Measurements from ENCODE around the gene RNPEPL1. TPM values are rescaled to one million over a fixed set of nuclear protein-coding genes. Genes with fewer than 3 reads are reported as not detected.
"Not testable (repeated sequence)": the region's sequence is repeated elsewhere in the genome, so short reads cannot be mapped to it uniquely, and the experiment has no call there.

RNPEPL1 gene
- polyA plus RNA-seq, 1 donor, result 61.8 TPM

GRCh38 chr2:240556553-240557100, 11.7 kb upstream of the RNPEPL1 start:
- Histone ChIP-seq H3K27me3 (ENCODE audit: control insufficient read depth, insufficient read depth, low read length) (no peaks in the 10 kb centered on the region), H3K27ac (ENCODE audit: low read length) (no peak overlapping the region), H3K4me3 (ENCODE audit: low read length) (peak overlapping the region; percentile 31), H3K4me1 (ENCODE audit: control insufficient read depth, insufficient read depth, low read length) (peaks cover 33% of the 10 kb centered on the region), H3K9me3 (ENCODE audit: control insufficient read depth, low read depth, low read length) (no peaks in the 10 kb centered on the region), H3K36me3 (ENCODE audit: control insufficient read depth, insufficient read depth, low read length) (peaks cover 19% of the 10 kb centered on the region)
- peak in 1 of 2 donors; percentile 45 for DNase-seq
- no CpG with 5 or more reads among the region's 9 CpGs for WGBS (ENCODE audit: insufficient coverage, low lambda C conversion rate)

DNA sequence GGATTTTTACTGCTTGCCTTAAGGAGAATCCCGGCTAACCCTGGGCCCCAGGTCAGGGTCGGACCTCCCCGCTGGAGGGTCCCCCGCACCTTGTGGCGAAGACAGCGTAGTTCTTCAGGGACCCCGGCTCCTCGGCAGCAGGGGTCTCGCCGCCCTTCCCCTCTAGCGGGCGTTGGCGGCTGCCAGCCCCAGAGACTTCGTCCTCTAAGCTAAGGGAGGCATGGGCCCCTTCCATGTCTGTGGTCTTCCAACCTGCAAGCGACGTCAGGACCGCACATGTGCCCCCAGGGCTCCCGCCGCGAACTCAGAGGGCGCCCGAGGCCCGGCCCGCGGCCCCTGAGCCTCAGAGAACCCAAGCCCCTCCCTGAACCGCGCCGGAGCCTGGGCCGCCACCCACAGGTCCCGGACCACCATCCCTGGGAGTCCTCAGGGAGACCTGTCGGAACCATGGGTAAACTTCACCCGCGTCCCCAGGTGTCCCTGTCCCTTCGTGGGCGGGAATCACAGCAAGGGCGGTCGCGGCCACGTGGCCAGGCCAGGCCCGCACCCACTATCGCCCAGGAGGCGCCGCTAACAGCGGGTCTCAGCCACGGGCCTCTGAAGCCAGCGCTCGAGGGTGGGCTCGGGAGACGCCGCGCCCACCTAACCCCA, 11.1 kb upstream of the RNPEPL1 start:
- Histone ChIP-seq H3K4me1 (ENCODE audit: control insufficient read depth, insufficient read depth, low read length) (peaks cover 37% of the 10 kb centered on the region), H3K36me3 (ENCODE audit: control insufficient read depth, insufficient read depth, low read length) (peaks cover 14% of the 10 kb centered on the region), H3K4me3 (ENCODE audit: low read length) (peak overlapping the region; percentile 31), H3K27me3 (ENCODE audit: control insufficient read depth, insufficient read depth, low read length) (no peaks in the 10 kb centered on the region), H3K9me3 (ENCODE audit: control insufficient read depth, low read depth, low read length) (no peaks in the 10 kb centered on the region), H3K27ac (ENCODE audit: low read length) (no peak overlapping the region)
- DNase-seq, result peak in 1 of 2 donors; percentile 30
- no CpG with 5 or more reads among the region's 51 CpGs for WGBS (ENCODE audit: insufficient coverage, low lambda C conversion rate)

- no peak within 1 kb of the TSS for H3K27ac ChIP-seq (ENCODE audit: low read length)
- H3K4me1 ChIP-seq (ENCODE audit: control insufficient read depth, insufficient read depth, low read length), result peaks cover 37% of the 10 kb centered on the region
- H3K4me3 ChIP-seq (ENCODE audit: low read length), result peak within 1 kb of the TSS; percentile 31
- H3K9me3 ChIP-seq (ENCODE audit: control insufficient read depth, low read depth, low read length), result no peaks in the 10 kb centered on the region
- peak; percentile 73 to 80 for DNase-seq
- no peaks in the 10 kb centered on the region for H3K27me3 ChIP-seq (ENCODE audit: control insufficient read depth, insufficient read depth, low read length)
- no CpG with 5 or more reads among the region's 47 CpGs for WGBS (ENCODE audit: insufficient coverage, low lambda C conversion rate)
- H3K36me3 ChIP-seq (ENCODE audit: control insufficient read depth, insufficient read depth, low read length), result peaks cover 14% of the 10 kb centered on the region
These were observed 10.5 kb upstream of the RNPEPL1 start, which contains the start of gene ANKMY1 for GRCh38 chr2:240557808-240558207. TSS of gene ANKMY1 (minus strand) at chr2:240557988. CDS start at chr2:240557335, 653 bp downstream.

GRCh38 chr2:240558236-240558761, 10.0 kb upstream of the RNPEPL1 start:
- Histone ChIP-seq H3K36me3 (ENCODE audit: control insufficient read depth, insufficient read depth, low read length) (peaks cover 9% of the 10 kb centered on the region), H3K4me1 (ENCODE audit: control insufficient read depth, insufficient read depth, low read length) (peaks cover 37% of the 10 kb centered on the region)
- no CpG with 5 or more reads among the region's 18 CpGs for WGBS (ENCODE audit: insufficient coverage, low lambda C conversion rate)

DNA sequence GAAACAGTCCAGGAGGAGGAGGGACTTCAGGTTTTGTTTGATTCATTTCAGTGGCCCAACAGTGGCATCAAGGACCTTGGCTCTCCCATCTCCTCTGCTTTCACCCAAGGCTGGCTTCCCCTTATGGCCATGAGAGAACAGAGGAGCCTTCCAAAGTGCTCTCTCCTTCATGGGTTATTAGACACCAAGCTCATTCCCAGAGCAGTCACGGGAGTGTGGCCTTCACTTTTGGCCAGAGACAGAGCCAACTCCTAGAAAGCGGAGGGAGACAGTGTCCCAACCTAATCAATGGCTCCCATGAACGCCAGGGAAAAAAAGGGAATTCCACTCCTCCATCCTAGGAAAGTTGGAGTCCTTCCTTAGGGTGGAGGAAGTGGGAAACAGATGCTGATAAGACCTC, 9.0 kb upstream of the RNPEPL1 start:
- DNase-seq, result no peak
- H3K9me3 ChIP-seq (ENCODE audit: control insufficient read depth, low read depth, low read length), result no peaks in the 10 kb centered on the region
- no peaks in the 10 kb centered on the region for H3K27me3 ChIP-seq (ENCODE audit: control insufficient read depth, insufficient read depth, low read length)
- H3K36me3 ChIP-seq (ENCODE audit: control insufficient read depth, insufficient read depth, low read length), result peaks cover 4% of the 10 kb centered on the region
- WGBS (ENCODE audit: insufficient coverage, low lambda C conversion rate), result 80% methylated on average over 1 of the region's 3 CpGs
- peaks cover 37% of the 10 kb centered on the region for H3K4me1 ChIP-seq (ENCODE audit: control insufficient read depth, insufficient read depth, low read length)
- no peak overlapping the region for H3K4me3 ChIP-seq (ENCODE audit: low read length)
- H3K27ac ChIP-seq (ENCODE audit: low read length), result no peak overlapping the region

More at GRCh38 chr2:240558236-240558761, 10.0 kb upstream of the RNPEPL1 start:
- Histone ChIP-seq H3K9me3 (ENCODE audit: control insufficient read depth, low read depth, low read length) (no peaks in the 10 kb centered on the region), H3K27ac (ENCODE audit: low read length) (no peak overlapping the region), H3K4me3 (ENCODE audit: low read length) (peak overlapping the region; percentile 31), H3K27me3 (ENCODE audit: control insufficient read depth, insufficient read depth, low read length) (no peaks in the 10 kb centered on the region)
- no peak for DNase-seq

DNA sequence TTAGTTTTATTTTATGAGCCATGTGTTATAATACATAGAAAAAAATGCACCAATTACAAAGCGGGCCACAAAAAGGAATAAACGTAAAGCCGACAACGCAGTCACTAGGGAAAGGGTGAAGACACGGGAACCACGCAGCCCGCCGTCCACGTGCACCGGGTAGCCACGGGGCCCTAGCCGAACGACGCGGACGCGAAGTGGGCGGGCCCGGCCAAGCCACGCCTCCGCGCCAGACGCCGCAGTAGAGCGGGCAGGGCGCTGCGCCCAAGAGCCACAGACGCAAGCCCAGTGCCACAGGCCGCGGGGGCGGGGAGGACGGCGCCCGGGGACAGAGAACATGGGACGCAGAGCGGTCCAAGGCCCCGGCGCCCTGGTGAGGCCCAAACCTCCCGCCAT, 8.2 kb upstream of the RNPEPL1 start, which contains the start of gene DUSP28:
Gene DUSP28 (plus strand): TSS at position 274 of the 396 bp plus-strand sequence. CDS start 328 bp downstream, outside the sequence.
- WGBS (ENCODE audit: insufficient coverage, low lambda C conversion rate), result 50% methylated on average over 1 of the region's 39 CpGs

GRCh38 chr2:240560480-240561324, 7.6 kb upstream of the RNPEPL1 start:
- H3K27me3 ChIP-seq (ENCODE audit: control insufficient read depth, insufficient read depth, low read length), result no peaks in the 10 kb centered on the region
- peaks cover 50% of the 10 kb centered on the region for H3K4me1 ChIP-seq (ENCODE audit: control insufficient read depth, insufficient read depth, low read length)
- H3K4me3 ChIP-seq (ENCODE audit: low read length), result peak overlapping the region; percentile 63
- H3K9me3 ChIP-seq (ENCODE audit: control insufficient read depth, low read depth, low read length), result no peaks in the 10 kb centered on the region
- peak; percentile 98 to 99 for DNase-seq
- H3K36me3 ChIP-seq (ENCODE audit: control insufficient read depth, insufficient read depth, low read length), result peaks cover 4% of the 10 kb centered on the region
- peak overlapping the region; percentile 85 for H3K27ac ChIP-seq (ENCODE audit: low read length)
- no CpG with 5 or more reads among the region's 101 CpGs for WGBS (ENCODE audit: insufficient coverage, low lambda C conversion rate)

More for the DNA sequence above, 8.2 kb upstream of the RNPEPL1 start, which contains the start of gene DUSP28:
- peak; percentile 91 to 96 for DNase-seq
- no peaks in the 10 kb centered on the region for H3K9me3 ChIP-seq (ENCODE audit: control insufficient read depth, low read depth, low read length)
- H3K36me3 ChIP-seq (ENCODE audit: control insufficient read depth, insufficient read depth, low read length), result peaks cover 4% of the 10 kb centered on the region
- H3K27ac ChIP-seq (ENCODE audit: low read length), result peak within 1 kb of the TSS; percentile 85
- H3K27me3 ChIP-seq (ENCODE audit: control insufficient read depth, insufficient read depth, low read length), result no peaks in the 10 kb centered on the region
- H3K4me1 ChIP-seq (ENCODE audit: control insufficient read depth, insufficient read depth, low read length), result peaks cover 44% of the 10 kb centered on the region
- peak within 1 kb of the TSS; percentile 63 for H3K4me3 ChIP-seq (ENCODE audit: low read length)

DNA sequence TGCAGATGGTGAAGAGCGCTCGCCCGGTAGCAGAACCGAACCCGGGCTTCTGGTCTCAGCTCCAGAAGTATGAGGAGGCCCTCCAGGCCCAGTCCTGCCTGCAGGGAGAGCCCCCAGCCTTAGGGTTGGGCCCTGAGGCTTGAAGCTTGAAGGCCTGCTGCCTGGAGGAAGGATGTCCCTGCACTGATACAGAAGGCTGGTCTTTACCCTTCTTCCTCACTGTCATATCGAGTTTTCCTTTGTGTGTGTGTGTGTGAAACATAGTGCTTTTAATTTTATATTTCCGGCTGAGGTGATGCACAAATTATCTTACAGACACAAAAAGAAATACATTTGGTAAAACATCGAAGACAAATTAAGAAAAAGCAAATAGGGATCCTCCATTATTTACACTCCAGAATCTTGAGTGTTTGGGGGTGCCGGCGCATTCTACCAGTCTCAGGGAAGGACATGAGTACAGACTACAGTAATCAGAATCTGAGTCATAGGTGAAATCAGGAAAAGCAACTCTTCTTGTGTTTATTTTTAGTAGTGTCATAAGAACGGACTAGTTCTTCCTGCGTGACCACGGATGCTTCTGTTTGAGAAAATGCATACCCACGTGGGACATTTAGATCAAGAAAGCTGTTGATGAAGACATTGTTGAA, 6.8 kb upstream of the RNPEPL1 start:
- peaks cover 4% of the 10 kb centered on the region for H3K36me3 ChIP-seq (ENCODE audit: control insufficient read depth, insufficient read depth, low read length)
- peak overlapping the region; percentile 85 for H3K27ac ChIP-seq (ENCODE audit: low read length)
- H3K4me1 ChIP-seq (ENCODE audit: control insufficient read depth, insufficient read depth, low read length), result peaks cover 49% of the 10 kb centered on the region
- peak in 1 of 2 donors; percentile 53 for DNase-seq
- H3K27me3 ChIP-seq (ENCODE audit: control insufficient read depth, insufficient read depth, low read length), result no peaks in the 10 kb centered on the region
- H3K9me3 ChIP-seq (ENCODE audit: control insufficient read depth, low read depth, low read length), result no peaks in the 10 kb centered on the region
- H3K4me3 ChIP-seq (ENCODE audit: low read length), result peak overlapping the region; percentile 43
- WGBS (ENCODE audit: insufficient coverage, low lambda C conversion rate), result 41% methylated on average over 4 of the region's 14 CpGs

DNA sequence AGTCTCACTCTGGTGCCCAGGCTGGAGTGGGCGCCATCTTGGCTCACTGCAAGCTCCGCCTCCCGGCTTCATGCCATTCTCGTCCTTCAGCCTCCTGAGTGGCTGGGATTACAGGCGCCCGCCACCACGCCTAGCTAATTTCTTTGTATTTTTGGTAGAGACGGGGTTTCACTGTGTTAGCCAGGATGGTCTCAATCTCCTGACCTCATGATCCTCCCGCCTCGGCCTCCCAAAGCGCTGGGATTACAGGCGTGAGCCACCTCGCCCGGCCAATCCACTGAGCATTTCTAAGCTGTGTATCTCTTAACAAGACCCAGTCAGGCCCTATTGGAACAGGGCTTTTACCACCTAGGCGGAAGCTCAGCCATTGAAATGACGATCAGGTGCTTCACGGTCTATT, 5.1 kb upstream of the RNPEPL1 start:
- H3K4me3 ChIP-seq (ENCODE audit: low read length); H3K9me3 ChIP-seq (ENCODE audit: control insufficient read depth, low read depth, low read length); H3K27me3 ChIP-seq (ENCODE audit: control insufficient read depth, insufficient read depth, low read length); DNase-seq; H3K27ac ChIP-seq (ENCODE audit: low read length); H3K36me3 ChIP-seq (ENCODE audit: control insufficient read depth, insufficient read depth, low read length): not testable (repeated sequence)
- 96% methylated on average over 5 of the region's 17 CpGs for WGBS (ENCODE audit: insufficient coverage, low lambda C conversion rate)
- peaks cover 50% of the 10 kb centered on the region for H3K4me1 ChIP-seq (ENCODE audit: control insufficient read depth, insufficient read depth, low read length)

Data from large intestine (tissue), 3 donors.